Smooth muscle cell (in vitro differentiated cells): ENCODE results near the gene DIPK1C. TPM values are rescaled to one million over a fixed set of nuclear protein-coding genes. Genes with fewer than 3 reads are reported as not detected.

ENCODE experiments used
- DNase-seq: peaks from one replicate; lab custom pipeline; 2025; ENCODE audit not compliant: unreplicated experiment; lab: John Stamatoyannopoulos, UW
- H2AFZ ChIP-seq: fragments of 200-600 bp; sonication (generic); 2 replicates; pipeline ENCODE4 v1.6.0; 2016; ENCODE audit warnings: antibody characterized with exemption, low read depth, mild to moderate bottlenecking
- H3F3A ChIP-seq: fragments of 200-600 bp; sonication (generic); 2 replicates; pipeline ENCODE4 v1.6.0; 2017; ENCODE audit warnings: antibody characterized with exemption, low read depth
- H3K27ac ChIP-seq: fragments of 200-600 bp; sonication (generic); 2 replicates; pipeline ENCODE4 v1.5.1; 2016; ENCODE audit warnings: low read depth, mild to moderate bottlenecking
- H3K27me3 ChIP-seq: fragments of 200-600 bp; sonication (generic); 2 replicates; pipeline ENCODE4 v1.6.1; 2016; ENCODE audit warnings: low read depth, mild to moderate bottlenecking
- H3K36me3 ChIP-seq: fragments of 200-600 bp; sonication (generic); 2 replicates; pipeline ENCODE4 v1.5.1; 2016; ENCODE audit warnings: low read depth
- H3K4me1 ChIP-seq: fragments of 200-600 bp; sonication (generic); 2 replicates; pipeline ENCODE4 v1.5.1; 2016; ENCODE audit warnings: low read depth
- H3K4me2 ChIP-seq: fragments of 200-600 bp; sonication (generic); 2 replicates; pipeline ENCODE4 v1.6.0; 2016; ENCODE audit warnings: mild to moderate bottlenecking
- H3K4me3 ChIP-seq: fragments of 200-600 bp; sonication (generic); 2 replicates; pipeline ENCODE4 v1.5.1; 2016; ENCODE audit warnings: mild to moderate bottlenecking
- H3K79me2 ChIP-seq: fragments of 200-600 bp; sonication (generic); 2 replicates; pipeline ENCODE4 v1.6.0; 2016; ENCODE audit warnings: low read depth, mild to moderate bottlenecking
- H3K9ac ChIP-seq: fragments of 200-600 bp; sonication (generic); 2 replicates; pipeline ENCODE4 v1.6.0; 2016; ENCODE audit warnings: low read depth
- H3K9me3 ChIP-seq: fragments of 200-600 bp; sonication (generic); replicated peaks from 2 replicates; pipeline ENCODE4 v1.5.1; 2016; ENCODE audit warnings: low read depth
- H4K20me1 ChIP-seq: fragments of 200-600 bp; sonication (generic); 2 replicates; pipeline ENCODE4 v1.6.0; 2016; ENCODE audit warnings: low read depth
- CTCF ChIP-seq: fragments of 200-600 bp; sonication (generic); IDR thresholded peaks from 2 replicates; pipeline ENCODE4 v1.5.1; 2017; ENCODE audit warnings: borderline replicate concordance, mild to moderate bottlenecking, antibody characterized with exemption; ENCODE audit not compliant: insufficient read depth, poor library complexity, severe bottlenecking
- WGBS: methylation state at CpG from one replicate; pipeline ENCODE4 v1.1.7; 2016; ENCODE audit warnings: low lambda C conversion rate; 5-methylcytosine and 5-hydroxymethylcytosine counted together
- polyA plus RNA-seq: library from polyadenylated mRNA; unstranded; fragments of >200 nt; fragmentation: Nextera tagmentation; extraction: Ambion mirVana; gene quantifications from 2 replicates; pipeline ENCODE4 v1.2.1, GENCODE V29; 2016
- total RNA-seq: library from RNA; depleted of rRNA; stranded (reverse); fragments of >200 nt; gene quantifications from 2 replicates; pipeline ENCODE4 v1.2.3, GENCODE V29; 2014

The DIPK1C gene
- total and polyA plus RNA-seq, 2 experiments from 2014 or later, result not detected

- Histone ChIP-seq H3K4me3 (no peak overlapping the region), H2AFZ (no peak overlapping the region), H3K4me1 (peaks cover 8% of the 10 kb centered on the region), H3K27ac (no peak overlapping the region), H4K20me1 (no peaks in the 10 kb centered on the region), H3F3A (no peaks in the 10 kb centered on the region), H3K27me3 (peaks cover 13% of the 10 kb centered on the region), H3K4me2 (no peak overlapping the region), H3K9me3 (no peaks in the 10 kb centered on the region), H3K79me2 (no peaks in the 10 kb centered on the region), H3K9ac (no peak overlapping the region), H3K36me3 (no peaks in the 10 kb centered on the region)
- no peak for TF ChIP-seq CTCF
- DNase-seq, result no peak
- WGBS, result 91% methylated on average over 16 of the region's 16 CpGs
Observed at GRCh38 chr18:74447404-74448152, 9.5 kb downstream of the DIPK1C start.

- 93% methylated on average over 38 of the region's 38 CpGs for WGBS
- Histone ChIP-seq H3K9ac (no peak overlapping the region), H3K79me2 (no peaks in the 10 kb centered on the region), H3K27me3 (peaks cover 13% of the 10 kb centered on the region), H4K20me1 (no peaks in the 10 kb centered on the region), H3K9me3 (no peaks in the 10 kb centered on the region), H3K4me3 (no peak overlapping the region), H3K4me2 (no peak overlapping the region), H3K36me3 (no peaks in the 10 kb centered on the region), H3K27ac (no peak overlapping the region), H2AFZ (no peak overlapping the region), H3F3A (no peaks in the 10 kb centered on the region), H3K4me1 (peaks cover under 1% of the 10 kb centered on the region)
- DNase-seq, result no peak
- TF ChIP-seq CTCF, result no peak
Observed at GRCh38 chr18:74446631-74447403, 10.3 kb downstream of the DIPK1C start.

GRCh38 chr18:74446178-74446577 is 10.9 kb downstream of the DIPK1C start:
- Histone ChIP-seq H3K36me3 (no peaks in the 10 kb centered on the region), H3K9ac (no peak overlapping the region), H2AFZ (no peak overlapping the region), H3K4me1 (no peaks in the 10 kb centered on the region), H3K4me2 (no peak overlapping the region), H3K79me2 (no peaks in the 10 kb centered on the region), H3K27ac (no peak overlapping the region), H3K27me3 (peaks cover 13% of the 10 kb centered on the region), H3K9me3 (no peaks in the 10 kb centered on the region), H3F3A (no peaks in the 10 kb centered on the region), H4K20me1 (no peaks in the 10 kb centered on the region), H3K4me3 (no peak overlapping the region)
- DNase-seq, result no peak
- no peak for TF ChIP-seq CTCF
- 91% methylated on average over 11 of the region's 11 CpGs for WGBS
